ENCODE measurements around the gene LDLRAD4. TPM values are rescaled to one million over a fixed set of nuclear protein-coding genes. Genes with fewer than 3 reads are reported as not detected.
A peak's percentile ranks its signal among the peaks of the same experiment; 100 is the strongest.

Gene LDLRAD4
- total RNA-seq, 1 experiment from 2014 or later, result 3.6 TPM

DNA sequence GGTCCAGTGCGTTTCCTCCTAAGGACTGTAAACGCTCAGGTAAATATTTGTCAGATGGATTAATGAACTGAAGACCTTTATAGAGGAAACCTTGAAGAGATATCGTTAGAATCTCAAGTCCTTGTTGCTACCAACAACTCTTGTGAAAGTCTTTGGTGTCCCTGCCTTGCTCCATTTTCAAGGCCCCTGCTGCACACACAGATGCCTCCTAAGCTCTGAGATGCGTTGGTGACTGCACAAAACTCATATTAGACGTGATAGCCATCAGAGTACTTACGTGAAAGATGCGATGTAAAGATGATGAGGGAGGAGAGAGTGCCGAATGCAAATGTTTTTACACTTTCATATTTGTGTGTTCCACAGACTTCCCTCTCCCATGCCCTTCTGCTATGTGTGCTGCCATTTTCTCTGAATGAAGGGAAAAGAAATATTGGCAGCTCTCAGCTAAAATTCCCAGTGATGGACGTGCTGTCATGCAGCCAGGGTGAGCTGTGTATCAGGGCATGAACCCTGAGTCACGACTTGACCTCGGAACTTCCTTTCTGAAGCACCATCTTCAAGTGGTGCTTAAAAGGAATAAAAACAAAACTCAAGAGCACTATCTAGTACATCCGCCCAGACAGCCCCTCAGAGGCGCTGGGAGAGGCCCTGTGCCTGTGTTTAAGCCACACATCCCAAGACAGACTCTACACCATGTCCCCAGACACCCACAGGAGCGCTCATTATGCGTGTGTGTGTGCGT, 390.4 kb downstream of the LDLRAD4 start:
- POLR2A ChIA-PET (ENCODE audit: low non-redundant PET), result no interaction called here
- no peak for DNase-seq (ENCODE audit: low spot score)
- CTCF ChIA-PET, result no interaction called here
- Histone ChIP-seq H3K36me3 (ENCODE audit: insufficient read depth, low read length, poor library complexity, severe bottlenecking) (no peaks in the 10 kb centered on the region), H3K27ac (ENCODE audit: low read depth, low read length, poor library complexity, severe bottlenecking) (no peak overlapping the region), H3K4me3 (ENCODE audit: low read depth, low read length, poor library complexity, severe bottlenecking) (no peak overlapping the region), H3K4me1 (ENCODE audit: insufficient read depth, low read length, poor library complexity, severe bottlenecking) (peaks cover 18% of the 10 kb centered on the region), H3K9me3 (ENCODE audit: low read depth, low read length, poor library complexity, severe bottlenecking) (no peaks in the 10 kb centered on the region), H3K27me3 (replicated peaks; ENCODE audit: insufficient read depth, low read depth, low read length, poor library complexity) (peaks cover 24% of the 10 kb centered on the region)
- no TSS peak for BruUV-seq (replicated peaks)
- intact Hi-C loops (cut with micrococcal nuclease; ENCODE audit: unreplicated experiment), result no loop called here
- TF ChIP-seq EZH2 (IDR thresholded peaks at IDR 0.05; ENCODE audit: borderline replicate concordance, low read depth, low read length, poor library complexity, severe bottlenecking), result no peak
- TF ChIP-seq, protein P1, sequence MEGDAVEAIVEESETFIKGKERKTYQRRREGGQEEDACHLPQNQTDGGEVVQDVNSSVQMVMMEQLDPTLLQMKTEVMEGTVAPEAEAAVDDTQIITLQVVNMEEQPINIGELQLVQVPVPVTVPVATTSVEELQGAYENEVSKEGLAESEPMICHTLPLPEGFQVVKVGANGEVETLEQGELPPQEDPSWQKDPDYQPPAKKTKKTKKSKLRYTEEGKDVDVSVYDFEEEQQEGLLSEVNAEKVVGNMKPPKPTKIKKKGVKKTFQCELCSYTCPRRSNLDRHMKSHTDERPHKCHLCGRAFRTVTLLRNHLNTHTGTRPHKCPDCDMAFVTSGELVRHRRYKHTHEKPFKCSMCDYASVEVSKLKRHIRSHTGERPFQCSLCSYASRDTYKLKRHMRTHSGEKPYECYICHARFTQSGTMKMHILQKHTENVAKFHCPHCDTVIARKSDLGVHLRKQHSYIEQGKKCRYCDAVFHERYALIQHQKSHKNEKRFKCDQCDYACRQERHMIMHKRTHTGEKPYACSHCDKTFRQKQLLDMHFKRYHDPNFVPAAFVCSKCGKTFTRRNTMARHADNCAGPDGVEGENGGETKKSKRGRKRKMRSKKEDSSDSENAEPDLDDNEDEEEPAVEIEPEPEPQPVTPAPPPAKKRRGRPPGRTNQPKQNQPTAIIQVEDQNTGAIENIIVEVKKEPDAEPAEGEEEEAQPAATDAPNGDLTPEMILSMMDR (conservative IDR thresholded peaks at IDR 0.05; ENCODE audit: low read depth, low read length), result no peak

- H3K4me3 ChIP-seq (ENCODE audit: low read depth, low read length, poor library complexity, severe bottlenecking), result peak overlapping the region; percentile 33
- H3K9me3 ChIP-seq (ENCODE audit: low read depth, low read length, poor library complexity, severe bottlenecking), result no peaks in the 10 kb centered on the region
- no peaks in the 10 kb centered on the region for H3K36me3 ChIP-seq (ENCODE audit: insufficient read depth, low read length, poor library complexity, severe bottlenecking)
- peaks cover 24% of the 10 kb centered on the region for H3K27me3 ChIP-seq (replicated peaks; ENCODE audit: insufficient read depth, low read depth, low read length, poor library complexity)
- POLR2A ChIA-PET (ENCODE audit: low non-redundant PET), result no interaction called here
- intact Hi-C loops (cut with micrococcal nuclease; ENCODE audit: unreplicated experiment), result no loop called here
- H3K27ac ChIP-seq (ENCODE audit: low read depth, low read length, poor library complexity, severe bottlenecking), result no peak overlapping the region
- no TSS peak for BruUV-seq (replicated peaks)
- TF ChIP-seq, protein P1 (conservative IDR thresholded peaks at IDR 0.05; ENCODE audit: low read depth, low read length), result no peak
- TF ChIP-seq EZH2 (IDR thresholded peaks at IDR 0.05; ENCODE audit: borderline replicate concordance, low read depth, low read length, poor library complexity, severe bottlenecking), result no peak
- CTCF ChIA-PET, result no interaction called here
- peaks cover 33% of the 10 kb centered on the region for H3K4me1 ChIP-seq (ENCODE audit: insufficient read depth, low read length, poor library complexity, severe bottlenecking)
- DNase-seq (ENCODE audit: low spot score), result peak; percentile 21
Observed at GRCh38 chr18:13610555-13611141, 392.1 kb downstream of the LDLRAD4 start.

GRCh38 chr18:13611142-13611600, 392.6 kb downstream of the LDLRAD4 start:
- no TSS peak for BruUV-seq (replicated peaks)
- peak; percentile 6 for DNase-seq (ENCODE audit: low spot score)
- intact Hi-C loops (cut with micrococcal nuclease; ENCODE audit: unreplicated experiment), result no loop called here
- peak overlapping the region; percentile 33 for H3K4me3 ChIP-seq (ENCODE audit: low read depth, low read length, poor library complexity, severe bottlenecking)
- H3K36me3 ChIP-seq (ENCODE audit: insufficient read depth, low read length, poor library complexity, severe bottlenecking), result no peaks in the 10 kb centered on the region
- H3K9me3 ChIP-seq (ENCODE audit: low read depth, low read length, poor library complexity, severe bottlenecking), result no peaks in the 10 kb centered on the region
- no peak overlapping the region for H3K27ac ChIP-seq (ENCODE audit: low read depth, low read length, poor library complexity, severe bottlenecking)
- peaks cover 33% of the 10 kb centered on the region for H3K4me1 ChIP-seq (ENCODE audit: insufficient read depth, low read length, poor library complexity, severe bottlenecking)
- ChIA-PET POLR2A (ENCODE audit: low non-redundant PET) (no interaction called here), CTCF (no interaction called here)
- H3K27me3 ChIP-seq (replicated peaks; ENCODE audit: insufficient read depth, low read depth, low read length, poor library complexity), result peaks cover 24% of the 10 kb centered on the region
- TF ChIP-seq, protein P1 (conservative IDR thresholded peaks at IDR 0.05; ENCODE audit: low read depth, low read length), result no peak
- TF ChIP-seq EZH2 (IDR thresholded peaks at IDR 0.05; ENCODE audit: borderline replicate concordance, low read depth, low read length, poor library complexity, severe bottlenecking), result no peak

All from A673 (cell line).